ENCODE measurements around the gene TRIM44.
"Not testable (repeated sequence)": the region's sequence is repeated elsewhere in the genome, so short reads cannot be mapped to it uniquely, and the experiment has no call there.

Gene TRIM44

DNA sequence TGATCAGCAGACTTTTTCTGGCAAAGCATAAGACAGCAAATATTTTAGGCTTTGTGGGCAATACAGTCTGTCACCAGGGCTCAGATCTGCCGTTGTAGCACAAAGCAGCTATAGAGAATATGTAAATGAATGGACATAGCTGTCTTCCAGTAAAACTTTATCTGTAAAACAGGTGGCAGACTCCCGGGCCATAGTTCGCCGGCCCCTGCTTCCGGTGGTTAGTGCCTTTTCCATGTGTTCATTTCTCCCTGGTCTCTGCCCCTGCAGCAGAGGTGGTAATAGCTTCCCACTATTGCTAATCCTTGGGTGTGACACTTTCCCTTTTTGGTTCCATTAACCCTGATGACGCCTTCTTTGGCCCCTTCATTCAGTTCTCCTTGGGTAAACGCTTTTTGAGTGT is 187.6 kb downstream of the TRIM44 start:
- no peak for DNase-seq (ENCODE audit: low read depth in 3 of 3, low spot score in 1 of 3)

GRCh38 chr11:35851342-35851741 is 188.8 kb downstream of the TRIM44 start:
- no peak for DNase-seq (ENCODE audit: low read depth in 3 of 3, low spot score in 1 of 3)

GRCh38 chr11:35852056-35852455 is 189.5 kb downstream of the TRIM44 start:
- no peak for DNase-seq (ENCODE audit: low read depth in 3 of 3, low spot score in 1 of 3)

DNA sequence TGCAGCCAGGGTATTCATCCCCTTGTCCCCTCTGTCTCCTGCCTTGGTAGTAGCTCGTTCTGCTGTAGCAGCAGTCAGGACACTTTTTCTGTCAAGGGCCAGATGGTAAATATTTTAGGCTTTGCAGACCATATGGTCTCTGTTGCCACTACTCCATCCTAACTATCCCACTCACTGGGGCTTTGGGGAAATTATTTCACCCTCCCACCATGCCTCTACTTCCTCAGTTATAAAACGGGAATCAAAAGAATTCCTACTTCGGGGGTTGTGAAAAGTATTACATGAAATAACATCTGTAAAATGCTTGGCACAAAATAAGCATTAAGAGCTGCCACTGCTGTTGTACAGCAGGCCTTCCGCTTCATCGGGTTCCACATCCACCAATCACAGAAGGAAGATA is 191.4 kb downstream of the TRIM44 start:
- DNase-seq (ENCODE audit: low read depth in 3 of 3, low spot score in 1 of 3): no peak

DNA sequence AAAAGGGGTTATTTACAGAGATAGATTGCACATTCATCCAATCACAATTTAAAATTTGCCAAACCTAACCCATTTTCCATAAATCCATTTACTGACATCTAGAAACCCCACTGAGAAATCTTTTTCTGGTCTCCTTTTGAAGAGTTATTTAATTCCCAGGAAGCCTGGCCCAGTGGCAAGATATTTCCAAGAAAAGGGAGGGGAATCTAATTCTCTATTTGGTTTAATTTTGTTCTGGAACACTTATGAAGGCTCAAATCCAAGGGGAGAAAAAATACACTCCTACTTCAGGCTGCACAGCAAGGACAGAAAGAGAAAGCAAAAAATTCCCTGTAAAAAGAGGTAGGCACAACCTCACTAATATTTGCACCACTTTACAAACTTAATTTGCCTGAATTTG is 193.1 kb downstream of the TRIM44 start:
- DNase-seq (ENCODE audit: low read depth in 3 of 3, low spot score in 1 of 3): no peak

GRCh38 chr11:35856259-35856658 is 193.7 kb downstream of the TRIM44 start:
- no peak for DNase-seq (ENCODE audit: low read depth in 3 of 3, low spot score in 1 of 3)

DNA sequence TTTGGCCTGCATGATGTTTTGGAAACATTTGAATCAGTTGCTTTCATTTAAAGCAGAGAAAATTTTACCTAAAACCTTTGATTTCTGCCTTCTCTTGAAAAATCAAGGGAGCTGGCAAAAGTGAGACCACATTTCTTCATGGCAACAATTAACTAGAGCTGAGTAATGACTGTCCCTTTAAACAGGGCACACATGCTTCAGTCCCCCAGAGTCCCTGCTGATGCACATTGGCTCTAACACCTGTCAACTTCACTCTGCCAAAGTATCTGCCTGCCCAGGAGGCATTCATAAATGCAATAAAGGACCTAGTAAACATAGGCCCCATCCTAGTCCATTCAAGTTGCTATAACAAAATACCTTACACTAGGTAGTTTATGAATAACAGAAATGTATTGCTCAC is 194.2 kb downstream of the TRIM44 start:
- DNase-seq (ENCODE audit: low read depth in 3 of 3, low spot score in 1 of 3): no peak

GRCh38 chr11:35857922-35858321 is 195.3 kb downstream of the TRIM44 start:
- no peak for DNase-seq (ENCODE audit: low read depth in 3 of 3, low spot score in 1 of 3)

GRCh38 chr11:35859301-35859700 is 196.7 kb downstream of the TRIM44 start:
- no peak for DNase-seq (ENCODE audit: low read depth in 3 of 3, low spot score in 1 of 3)

DNA sequence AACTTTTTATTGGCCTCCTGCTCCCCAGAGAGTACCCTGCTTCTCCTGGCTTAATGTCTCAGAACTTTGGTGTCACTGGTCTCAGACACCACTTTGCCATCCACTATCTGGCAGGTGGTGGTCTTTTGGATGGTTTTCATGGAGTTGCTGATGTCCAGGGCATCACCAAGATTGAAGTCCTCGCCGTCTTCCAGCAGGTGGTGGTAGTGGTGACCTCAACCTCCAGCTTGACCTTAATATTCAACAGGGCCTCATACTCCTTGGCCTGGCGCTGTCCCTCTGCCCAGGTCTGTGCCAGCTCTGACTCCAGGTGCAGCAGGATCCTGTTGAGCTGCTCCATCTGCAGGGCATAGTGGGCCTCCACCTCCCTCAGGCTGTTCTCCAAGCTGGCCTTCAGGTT is 197.6 kb downstream of the TRIM44 start:
- not testable (repeated sequence) for DNase-seq (ENCODE audit: low read depth in 3 of 3, low spot score in 1 of 3)

GRCh38 chr11:35861191-35861590 is 198.6 kb downstream of the TRIM44 start:
- DNase-seq (ENCODE audit: low read depth in 3 of 3, low spot score in 1 of 3): no peak

DNA sequence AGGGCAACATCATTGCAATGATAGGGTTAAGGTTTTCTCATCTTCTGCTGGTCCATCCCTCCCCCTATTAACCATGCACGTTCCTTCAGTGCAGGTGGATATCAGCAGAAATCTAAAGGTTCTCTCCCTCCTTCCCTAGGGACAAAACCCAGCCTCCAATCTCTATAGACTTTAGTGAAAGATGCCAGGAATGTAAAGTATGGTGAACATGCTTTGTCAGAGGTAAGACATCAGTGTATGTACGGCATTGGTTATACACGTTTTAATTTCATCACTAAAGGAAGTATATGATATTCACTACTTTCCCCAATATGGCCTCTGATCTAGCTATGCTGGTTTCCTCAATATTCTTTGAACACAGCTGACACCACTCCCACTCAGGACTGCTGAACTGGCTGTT is 200.1 kb downstream of the TRIM44 start:
- DNase-seq (ENCODE audit: low read depth in 3 of 3, low spot score in 1 of 3): no peak

DNA sequence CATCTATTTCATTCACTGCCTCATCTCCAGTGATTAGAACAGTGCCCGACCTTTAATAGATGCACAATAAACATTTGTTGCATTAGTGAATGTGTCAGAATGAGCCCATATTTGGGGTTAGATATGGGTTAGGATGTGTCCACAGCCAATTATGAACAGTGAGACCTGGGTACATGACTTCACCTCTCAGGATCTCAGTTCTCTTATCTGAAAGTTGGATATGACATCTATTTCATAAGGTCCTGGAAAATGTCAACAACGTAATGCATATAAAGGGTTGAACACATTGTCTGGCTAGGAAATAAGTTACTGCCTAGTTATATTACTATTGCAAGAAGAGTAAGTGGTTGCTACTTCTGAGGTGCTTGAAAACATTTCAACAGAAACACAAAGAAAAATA is 201.6 kb downstream of the TRIM44 start:
- DNase-seq (ENCODE audit: low read depth in 3 of 3, low spot score in 1 of 3): no peak

- no peak for DNase-seq (ENCODE audit: low read depth in 3 of 3, low spot score in 1 of 3)
Measured at GRCh38 chr11:35866601-35867000, 204.0 kb downstream of the TRIM44 start.
